Measurements from ENCODE around the gene FAM187B. TPM values are rescaled to one million over a fixed set of nuclear protein-coding genes. Genes with fewer than 3 reads are reported as not detected.

Gene FAM187B
- total RNA-seq, 1 experiment from 2014 or later = not detected

DNA sequence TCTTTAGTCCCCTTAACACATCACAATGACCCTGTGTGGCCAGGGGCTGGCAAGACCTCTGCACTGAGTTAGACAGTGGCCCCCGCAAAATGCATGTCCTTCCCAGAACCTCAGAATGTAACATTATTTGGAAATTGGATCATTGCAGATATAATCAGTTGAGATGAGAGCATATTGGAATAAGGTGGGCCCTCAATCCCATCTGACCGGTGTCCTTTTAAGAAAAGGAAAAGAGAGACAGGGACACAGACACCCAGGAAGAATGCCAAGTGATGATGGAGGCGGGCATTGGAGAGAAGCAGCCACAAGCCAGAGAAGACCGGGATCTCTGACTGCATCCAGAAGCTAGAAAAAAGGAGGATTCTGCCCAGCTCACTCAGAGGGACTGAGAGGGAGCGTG, 1.8 kb downstream of the FAM187B start:
- Histone ChIP-seq H3K4me2 (no peak overlapping the region), H3K9me2 (ENCODE audit: insufficient read depth) (no peaks in the 10 kb centered on the region), H3K36me3 (ENCODE audit: low read depth) (no peaks in the 10 kb centered on the region), H3F3A (ENCODE audit: insufficient read depth, low read depth) (no peaks in the 10 kb centered on the region), H3K9me3 (ENCODE audit: insufficient read depth, low read depth) (no peaks in the 10 kb centered on the region), H4K20me1 (ENCODE audit: insufficient read depth) (no peaks in the 10 kb centered on the region), H2AFZ (no peak overlapping the region), H3K27ac (no peak overlapping the region), H3K27me3 (ENCODE audit: insufficient read depth, low read depth) (no peaks in the 10 kb centered on the region), H3K4me1 (replicated peaks; ENCODE audit: insufficient read depth) (no peaks in the 10 kb centered on the region), H3K4me3 (no peak overlapping the region), H3K79me2 (ENCODE audit: low read depth) (no peaks in the 10 kb centered on the region)
- POLR2A ChIA-PET (ENCODE audit: unreplicated experiment) = no interaction called here
- DNase-seq = no peak
- BruUV-seq (replicated peaks) = no TSS peak
- TF ChIP-seq, protein P1, sequence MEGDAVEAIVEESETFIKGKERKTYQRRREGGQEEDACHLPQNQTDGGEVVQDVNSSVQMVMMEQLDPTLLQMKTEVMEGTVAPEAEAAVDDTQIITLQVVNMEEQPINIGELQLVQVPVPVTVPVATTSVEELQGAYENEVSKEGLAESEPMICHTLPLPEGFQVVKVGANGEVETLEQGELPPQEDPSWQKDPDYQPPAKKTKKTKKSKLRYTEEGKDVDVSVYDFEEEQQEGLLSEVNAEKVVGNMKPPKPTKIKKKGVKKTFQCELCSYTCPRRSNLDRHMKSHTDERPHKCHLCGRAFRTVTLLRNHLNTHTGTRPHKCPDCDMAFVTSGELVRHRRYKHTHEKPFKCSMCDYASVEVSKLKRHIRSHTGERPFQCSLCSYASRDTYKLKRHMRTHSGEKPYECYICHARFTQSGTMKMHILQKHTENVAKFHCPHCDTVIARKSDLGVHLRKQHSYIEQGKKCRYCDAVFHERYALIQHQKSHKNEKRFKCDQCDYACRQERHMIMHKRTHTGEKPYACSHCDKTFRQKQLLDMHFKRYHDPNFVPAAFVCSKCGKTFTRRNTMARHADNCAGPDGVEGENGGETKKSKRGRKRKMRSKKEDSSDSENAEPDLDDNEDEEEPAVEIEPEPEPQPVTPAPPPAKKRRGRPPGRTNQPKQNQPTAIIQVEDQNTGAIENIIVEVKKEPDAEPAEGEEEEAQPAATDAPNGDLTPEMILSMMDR (conservative IDR thresholded peaks at IDR 0.05) = no peak
- TF ChIP-seq EZH2 (IDR thresholded peaks at IDR 0.05; ENCODE audit: low read depth) = no peak
- CTCF ChIA-PET = interaction anchor here (0.5 kb wide), 1 partner anchor 35 kb away, joined by 3 read pairs; no protein-coding TSS in a partner anchor
- intact Hi-C loops (cut with micrococcal nuclease; ENCODE audit: unreplicated experiment) = no loop called here

DNA sequence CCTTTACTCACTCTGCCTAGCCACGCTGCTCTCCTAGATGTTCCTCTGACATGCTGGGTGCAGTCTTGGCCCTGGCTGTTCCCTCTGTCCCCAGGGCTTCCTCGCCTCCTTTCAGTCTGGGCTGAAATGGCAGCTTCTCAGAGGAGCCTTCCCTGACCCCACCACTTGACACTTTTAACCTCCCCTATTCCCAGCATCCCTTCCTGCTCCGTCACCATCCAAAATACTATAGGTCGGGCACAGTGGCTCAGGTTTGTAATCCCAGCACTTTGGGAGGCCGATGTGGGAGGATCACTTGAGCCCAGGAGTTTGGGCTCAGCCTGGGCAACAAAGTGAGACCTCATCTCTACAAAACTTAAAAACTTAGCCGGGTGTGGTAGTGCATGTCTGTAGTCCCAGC, 2.6 kb downstream of the FAM187B start:
- Histone ChIP-seq H3K4me2 (no peak overlapping the region), H3K79me2 (ENCODE audit: low read depth) (no peaks in the 10 kb centered on the region), H3F3A (ENCODE audit: insufficient read depth, low read depth) (no peaks in the 10 kb centered on the region), H3K4me3 (no peak overlapping the region), H3K27me3 (ENCODE audit: insufficient read depth, low read depth) (no peaks in the 10 kb centered on the region), H3K4me1 (replicated peaks; ENCODE audit: insufficient read depth) (no peaks in the 10 kb centered on the region), H3K9me3 (ENCODE audit: insufficient read depth, low read depth) (no peaks in the 10 kb centered on the region), H2AFZ (no peak overlapping the region), H3K9me2 (ENCODE audit: insufficient read depth) (no peaks in the 10 kb centered on the region), H3K27ac (no peak overlapping the region), H3K36me3 (ENCODE audit: low read depth) (no peaks in the 10 kb centered on the region), H4K20me1 (ENCODE audit: insufficient read depth) (no peaks in the 10 kb centered on the region)
- ChIA-PET CTCF (no interaction called here), POLR2A (ENCODE audit: unreplicated experiment) (no interaction called here)
- intact Hi-C loops (cut with micrococcal nuclease; ENCODE audit: unreplicated experiment) = no loop called here
- TF ChIP-seq, protein P1 (conservative IDR thresholded peaks at IDR 0.05) = no peak
- no TSS peak for BruUV-seq (replicated peaks)
- no peak for DNase-seq

DNA sequence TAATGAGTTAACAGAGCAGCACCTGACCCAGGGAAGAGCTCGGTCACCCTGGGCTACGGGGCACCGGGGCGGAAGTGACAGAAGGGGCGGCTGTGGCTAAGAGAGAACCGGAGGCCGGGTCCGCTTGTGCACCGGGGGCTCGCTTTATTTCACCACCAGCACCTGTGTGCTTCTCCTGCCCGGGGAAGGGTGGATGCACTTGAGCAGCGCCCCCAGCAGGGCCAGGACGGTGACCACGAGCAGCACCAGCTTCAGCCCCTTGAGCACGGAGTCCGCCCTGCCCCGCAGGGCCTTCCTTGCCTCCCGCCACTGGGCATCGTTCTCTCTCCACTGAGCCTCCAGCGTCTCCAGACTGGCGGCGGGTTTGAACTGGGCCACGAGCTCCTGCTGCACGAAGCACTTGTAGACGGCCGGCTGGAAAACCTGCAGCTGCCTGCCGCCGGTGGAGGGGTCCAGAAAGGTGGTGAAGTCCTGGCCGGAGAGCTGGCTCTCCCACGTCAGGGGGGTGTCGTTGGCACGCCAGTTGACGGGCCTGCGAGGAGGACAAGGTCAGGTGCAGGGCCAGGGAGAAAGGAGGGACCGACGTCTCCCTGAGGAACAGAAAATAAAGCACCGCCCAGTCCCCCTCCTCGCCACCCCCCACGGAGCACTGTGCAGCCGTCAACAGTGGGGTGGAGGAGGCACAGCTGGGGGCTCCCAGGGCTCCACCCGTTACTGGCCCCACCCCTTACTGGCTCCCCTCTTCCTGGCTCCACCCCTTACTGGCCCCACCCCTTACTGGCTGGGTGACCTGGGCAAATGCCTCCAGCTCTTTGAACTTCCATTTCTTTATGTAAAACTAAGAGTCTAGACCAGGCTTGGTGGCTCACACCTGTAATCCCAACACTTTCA, 3.6 kb downstream of the FAM187B start:
- H3K9me3 ChIP-seq (ENCODE audit: insufficient read depth, low read depth) = no peaks in the 10 kb centered on the region
- no peaks in the 10 kb centered on the region for H3F3A ChIP-seq (ENCODE audit: insufficient read depth, low read depth)
- no peaks in the 10 kb centered on the region for H3K36me3 ChIP-seq (ENCODE audit: low read depth)
- no peak for TF ChIP-seq EZH2 (IDR thresholded peaks at IDR 0.05; ENCODE audit: low read depth)
- TF ChIP-seq, protein P1 (conservative IDR thresholded peaks at IDR 0.05) = no peak
- ChIA-PET POLR2A (ENCODE audit: unreplicated experiment) (interaction anchor here (0.6 kb wide), 1 partner anchor 434 kb away, joined by 9 read pairs; no protein-coding TSS in a partner anchor), CTCF (interaction anchor here (0.8 kb wide), 1 partner anchor 83 kb away, joined by 3 read pairs; no protein-coding TSS in a partner anchor)
- H2AFZ ChIP-seq = no peak overlapping the region
- no peaks in the 10 kb centered on the region for H3K79me2 ChIP-seq (ENCODE audit: low read depth)
- intact Hi-C loops (cut with micrococcal nuclease; ENCODE audit: unreplicated experiment) = no loop called here
- no peaks in the 10 kb centered on the region for H3K4me1 ChIP-seq (replicated peaks; ENCODE audit: insufficient read depth)
- no TSS peak for BruUV-seq (replicated peaks)
- H4K20me1 ChIP-seq (ENCODE audit: insufficient read depth) = no peaks in the 10 kb centered on the region
- H3K9me2 ChIP-seq (ENCODE audit: insufficient read depth) = no peaks in the 10 kb centered on the region
- H3K27me3 ChIP-seq (ENCODE audit: insufficient read depth, low read depth) = no peaks in the 10 kb centered on the region
- DNase-seq = no peak
- no peak overlapping the region for H3K4me3 ChIP-seq
- no peak overlapping the region for H3K4me2 ChIP-seq
- no peak overlapping the region for H3K27ac ChIP-seq

Measured in PC-9 (cell line).